ENCODE results near the gene EXOC6B.

DNA sequence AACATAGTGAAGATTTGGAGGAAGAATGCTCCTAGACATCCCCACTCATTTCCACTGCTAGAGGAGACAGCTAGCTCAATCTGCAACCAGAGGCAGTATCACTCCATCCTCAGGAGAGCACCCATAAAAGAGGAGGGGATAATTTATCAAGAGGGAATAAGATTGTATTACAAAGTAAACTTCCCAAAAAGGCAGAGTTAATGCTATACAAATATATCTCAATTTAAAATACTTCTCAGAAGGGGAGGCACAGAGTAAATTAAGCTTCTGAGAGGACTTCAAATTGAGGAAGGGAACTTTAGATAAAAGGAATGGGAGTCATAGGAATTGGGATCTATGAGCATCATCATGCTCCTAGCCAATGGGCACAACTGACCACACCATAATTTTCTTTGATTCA, 29.1 kb downstream of the EXOC6B start:
- TF ChIP-seq SMC3 (IDR thresholded peaks at IDR 0.05; ENCODE audit: borderline replicate concordance, low read length) (no peak), CEBPB (IDR thresholded peaks at IDR 0.05; ENCODE audit: borderline replicate concordance in 1 of 2, low read depth in 2 of 2, low read length in 2 of 2) (no peak), SREBF2 (IDR thresholded peaks at IDR 0.05; ENCODE audit: low read length) (no peak), NR2C2 (IDR thresholded peaks at IDR 0.05; ENCODE audit: borderline replicate concordance, control insufficient read depth, insufficient read length, low read depth) (no peak), MYC (IDR thresholded peaks at IDR 0.05; ENCODE audit: insufficient read depth, insufficient read length, insufficient replicate concordance, low read length, severe bottlenecking) (no peak)
- TF ChIP-seq, protein P1, sequence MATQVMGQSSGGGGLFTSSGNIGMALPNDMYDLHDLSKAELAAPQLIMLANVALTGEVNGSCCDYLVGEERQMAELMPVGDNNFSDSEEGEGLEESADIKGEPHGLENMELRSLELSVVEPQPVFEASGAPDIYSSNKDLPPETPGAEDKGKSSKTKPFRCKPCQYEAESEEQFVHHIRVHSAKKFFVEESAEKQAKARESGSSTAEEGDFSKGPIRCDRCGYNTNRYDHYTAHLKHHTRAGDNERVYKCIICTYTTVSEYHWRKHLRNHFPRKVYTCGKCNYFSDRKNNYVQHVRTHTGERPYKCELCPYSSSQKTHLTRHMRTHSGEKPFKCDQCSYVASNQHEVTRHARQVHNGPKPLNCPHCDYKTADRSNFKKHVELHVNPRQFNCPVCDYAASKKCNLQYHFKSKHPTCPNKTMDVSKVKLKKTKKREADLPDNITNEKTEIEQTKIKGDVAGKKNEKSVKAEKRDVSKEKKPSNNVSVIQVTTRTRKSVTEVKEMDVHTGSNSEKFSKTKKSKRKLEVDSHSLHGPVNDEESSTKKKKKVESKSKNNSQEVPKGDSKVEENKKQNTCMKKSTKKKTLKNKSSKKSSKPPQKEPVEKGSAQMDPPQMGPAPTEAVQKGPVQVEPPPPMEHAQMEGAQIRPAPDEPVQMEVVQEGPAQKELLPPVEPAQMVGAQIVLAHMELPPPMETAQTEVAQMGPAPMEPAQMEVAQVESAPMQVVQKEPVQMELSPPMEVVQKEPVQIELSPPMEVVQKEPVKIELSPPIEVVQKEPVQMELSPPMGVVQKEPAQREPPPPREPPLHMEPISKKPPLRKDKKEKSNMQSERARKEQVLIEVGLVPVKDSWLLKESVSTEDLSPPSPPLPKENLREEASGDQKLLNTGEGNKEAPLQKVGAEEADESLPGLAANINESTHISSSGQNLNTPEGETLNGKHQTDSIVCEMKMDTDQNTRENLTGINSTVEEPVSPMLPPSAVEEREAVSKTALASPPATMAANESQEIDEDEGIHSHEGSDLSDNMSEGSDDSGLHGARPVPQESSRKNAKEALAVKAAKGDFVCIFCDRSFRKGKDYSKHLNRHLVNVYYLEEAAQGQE (IDR thresholded peaks at IDR 0.05; ENCODE audit: low read depth, low read length): no peak
- TF ChIP-seq, protein P2, sequence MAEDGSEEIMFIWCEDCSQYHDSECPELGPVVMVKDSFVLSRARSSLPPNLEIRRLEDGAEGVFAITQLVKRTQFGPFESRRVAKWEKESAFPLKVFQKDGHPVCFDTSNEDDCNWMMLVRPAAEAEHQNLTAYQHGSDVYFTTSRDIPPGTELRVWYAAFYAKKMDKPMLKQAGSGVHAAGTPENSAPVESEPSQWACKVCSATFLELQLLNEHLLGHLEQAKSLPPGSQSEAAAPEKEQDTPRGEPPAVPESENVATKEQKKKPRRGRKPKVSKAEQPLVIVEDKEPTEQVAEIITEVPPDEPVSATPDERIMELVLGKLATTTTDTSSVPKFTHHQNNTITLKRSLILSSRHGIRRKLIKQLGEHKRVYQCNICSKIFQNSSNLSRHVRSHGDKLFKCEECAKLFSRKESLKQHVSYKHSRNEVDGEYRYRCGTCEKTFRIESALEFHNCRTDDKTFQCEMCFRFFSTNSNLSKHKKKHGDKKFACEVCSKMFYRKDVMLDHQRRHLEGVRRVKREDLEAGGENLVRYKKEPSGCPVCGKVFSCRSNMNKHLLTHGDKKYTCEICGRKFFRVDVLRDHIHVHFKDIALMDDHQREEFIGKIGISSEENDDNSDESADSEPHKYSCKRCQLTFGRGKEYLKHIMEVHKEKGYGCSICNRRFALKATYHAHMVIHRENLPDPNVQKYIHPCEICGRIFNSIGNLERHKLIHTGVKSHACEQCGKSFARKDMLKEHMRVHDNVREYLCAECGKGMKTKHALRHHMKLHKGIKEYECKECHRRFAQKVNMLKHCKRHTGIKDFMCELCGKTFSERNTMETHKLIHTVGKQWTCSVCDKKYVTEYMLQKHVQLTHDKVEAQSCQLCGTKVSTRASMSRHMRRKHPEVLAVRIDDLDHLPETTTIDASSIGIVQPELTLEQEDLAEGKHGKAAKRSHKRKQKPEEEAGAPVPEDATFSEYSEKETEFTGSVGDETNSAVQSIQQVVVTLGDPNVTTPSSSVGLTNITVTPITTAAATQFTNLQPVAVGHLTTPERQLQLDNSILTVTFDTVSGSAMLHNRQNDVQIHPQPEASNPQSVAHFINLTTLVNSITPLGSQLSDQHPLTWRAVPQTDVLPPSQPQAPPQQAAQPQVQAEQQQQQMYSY (CRISPR knock-in tag; IDR thresholded peaks at IDR 0.05): no peak
- TF ChIP-seq, protein P3, sequence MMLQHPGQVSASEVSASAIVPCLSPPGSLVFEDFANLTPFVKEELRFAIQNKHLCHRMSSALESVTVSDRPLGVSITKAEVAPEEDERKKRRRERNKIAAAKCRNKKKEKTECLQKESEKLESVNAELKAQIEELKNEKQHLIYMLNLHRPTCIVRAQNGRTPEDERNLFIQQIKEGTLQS (IDR thresholded peaks at IDR 0.05; ENCODE audit: borderline replicate concordance, extremely low read depth, low read depth, low read length): no peak
- TF ChIP-seq, protein P4, sequence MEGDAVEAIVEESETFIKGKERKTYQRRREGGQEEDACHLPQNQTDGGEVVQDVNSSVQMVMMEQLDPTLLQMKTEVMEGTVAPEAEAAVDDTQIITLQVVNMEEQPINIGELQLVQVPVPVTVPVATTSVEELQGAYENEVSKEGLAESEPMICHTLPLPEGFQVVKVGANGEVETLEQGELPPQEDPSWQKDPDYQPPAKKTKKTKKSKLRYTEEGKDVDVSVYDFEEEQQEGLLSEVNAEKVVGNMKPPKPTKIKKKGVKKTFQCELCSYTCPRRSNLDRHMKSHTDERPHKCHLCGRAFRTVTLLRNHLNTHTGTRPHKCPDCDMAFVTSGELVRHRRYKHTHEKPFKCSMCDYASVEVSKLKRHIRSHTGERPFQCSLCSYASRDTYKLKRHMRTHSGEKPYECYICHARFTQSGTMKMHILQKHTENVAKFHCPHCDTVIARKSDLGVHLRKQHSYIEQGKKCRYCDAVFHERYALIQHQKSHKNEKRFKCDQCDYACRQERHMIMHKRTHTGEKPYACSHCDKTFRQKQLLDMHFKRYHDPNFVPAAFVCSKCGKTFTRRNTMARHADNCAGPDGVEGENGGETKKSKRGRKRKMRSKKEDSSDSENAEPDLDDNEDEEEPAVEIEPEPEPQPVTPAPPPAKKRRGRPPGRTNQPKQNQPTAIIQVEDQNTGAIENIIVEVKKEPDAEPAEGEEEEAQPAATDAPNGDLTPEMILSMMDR (IDR thresholded peaks at IDR 0.05 in 2 of 3, conservative IDR thresholded peaks at IDR 0.05 in 1 of 3; ENCODE audit: control insufficient read depth in 2 of 3, extremely low read depth in 1 of 3, insufficient read depth in 1 of 3, low read depth in 3 of 3, low read length in 3 of 3): no peak

All from GM12878 (cell line).